ENCODE data around the gene SIRPB2.
A peak's percentile ranks its signal among the peaks of the same experiment; 100 is the strongest.

Gene SIRPB2

GRCh38 chr20:1437235-1437904, 53.9 kb downstream of the SIRPB2 start:
- DNase-seq = peak; percentile 17

DNA sequence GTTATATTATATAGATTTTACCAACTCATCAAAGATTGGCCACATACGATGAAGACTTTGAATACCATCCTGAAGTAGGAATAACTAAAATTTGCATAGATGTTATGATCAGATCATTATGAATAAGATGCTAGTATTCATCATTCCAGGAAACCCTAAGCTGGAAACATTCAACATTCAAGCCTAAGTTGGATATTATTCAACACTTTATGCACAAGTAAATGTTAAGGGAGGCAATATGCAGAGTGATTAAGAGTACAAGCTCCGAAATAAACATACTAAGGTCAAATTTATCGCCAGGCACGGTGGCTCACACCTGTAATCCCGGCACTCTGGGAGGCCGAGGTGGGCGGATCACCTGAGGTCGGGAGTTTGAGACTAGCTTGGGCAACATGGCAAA, 55.0 kb downstream of the SIRPB2 start:
- no peak for DNase-seq

DNA sequence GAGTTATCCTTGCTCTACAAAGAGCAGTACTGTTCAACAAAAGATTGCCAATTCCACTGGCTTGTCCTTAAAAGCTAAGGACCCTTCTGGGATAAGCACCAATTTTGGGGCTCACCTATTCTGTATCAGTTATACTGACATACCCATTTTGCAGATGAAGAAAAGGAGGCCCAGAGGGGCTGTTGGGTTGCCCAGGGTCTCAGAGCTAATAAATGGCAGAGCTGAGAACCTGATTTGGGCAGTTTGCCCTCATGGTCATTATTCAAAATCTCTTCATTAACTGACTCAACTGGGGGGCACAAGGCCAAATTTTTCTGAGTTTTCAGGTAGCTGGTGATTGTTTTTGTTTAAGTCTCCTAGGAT, 55.9 kb downstream of the SIRPB2 start:
- no peak for DNase-seq

DNA sequence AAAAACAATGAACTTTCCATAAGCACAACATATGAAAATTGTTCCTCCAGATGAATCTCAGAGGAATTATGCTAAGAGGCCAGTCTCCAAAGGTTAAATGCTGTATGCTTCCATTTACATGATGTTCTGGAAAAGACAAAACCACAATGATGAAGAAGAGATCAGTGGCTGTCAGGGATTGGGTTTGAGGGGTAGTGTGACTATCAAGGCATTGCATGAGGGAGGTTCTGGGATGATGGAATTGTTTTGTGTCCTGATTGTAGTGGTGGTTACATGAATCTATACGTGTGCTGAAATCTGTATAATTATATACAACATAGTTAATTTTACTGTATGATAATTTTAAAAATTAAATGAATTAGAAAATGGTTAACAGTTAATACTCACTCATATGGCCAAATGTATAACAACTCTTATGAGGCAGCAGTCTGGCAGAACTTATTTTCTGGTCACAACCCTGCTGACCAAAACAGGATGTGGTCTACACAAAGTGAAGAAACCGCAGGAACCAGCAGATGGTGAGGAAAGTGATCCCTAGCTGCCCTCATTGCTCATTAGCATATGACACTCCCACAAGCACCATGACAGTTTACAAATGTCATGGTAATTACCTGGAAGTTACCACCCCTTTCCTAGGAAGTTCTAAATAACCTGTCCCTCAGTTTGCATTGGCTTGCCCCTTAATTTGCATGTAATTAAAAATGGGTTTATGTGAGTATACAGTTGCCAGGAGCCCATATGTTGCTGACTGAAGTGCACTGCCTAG, 56.5 kb downstream of the SIRPB2 start:
- DNase-seq = no peak

- DNase-seq = no peak
Observed at GRCh38 chr20:1431158-1431557, 60.1 kb downstream of the SIRPB2 start.

GRCh38 chr20:1430004-1430451, 61.2 kb downstream of the SIRPB2 start:
- no peak for DNase-seq

DNA sequence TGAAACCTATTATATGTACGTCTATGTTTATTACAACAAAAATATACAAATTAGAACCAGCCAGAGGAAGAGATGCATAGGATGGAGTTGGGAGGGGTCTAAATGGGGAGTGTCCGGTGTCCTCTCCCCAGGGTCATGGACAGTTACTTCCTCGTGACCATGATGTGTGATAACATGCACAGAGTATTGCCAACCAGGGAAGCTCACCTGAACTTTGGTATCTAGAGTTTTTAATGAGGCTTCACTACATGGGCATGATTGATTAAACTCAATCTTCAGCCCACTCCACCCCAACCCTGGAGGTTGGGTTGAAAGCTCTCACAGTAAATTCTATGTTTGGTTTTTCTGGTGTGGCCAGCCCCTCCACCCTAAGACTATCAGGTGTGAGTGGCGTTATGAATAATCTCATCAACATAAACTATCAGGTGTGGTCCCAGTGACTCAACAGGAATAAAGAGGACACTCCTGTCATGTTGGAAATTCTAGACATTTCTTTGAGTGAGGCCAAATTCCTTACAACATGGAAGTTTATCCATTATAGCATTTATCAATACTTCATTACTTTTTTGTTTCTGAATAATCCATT, 62.0 kb downstream of the SIRPB2 start:
- no peak for DNase-seq

- no peak for DNase-seq
Observed at GRCh38 chr20:1427457-1428054, 63.7 kb downstream of the SIRPB2 start.

DNA sequence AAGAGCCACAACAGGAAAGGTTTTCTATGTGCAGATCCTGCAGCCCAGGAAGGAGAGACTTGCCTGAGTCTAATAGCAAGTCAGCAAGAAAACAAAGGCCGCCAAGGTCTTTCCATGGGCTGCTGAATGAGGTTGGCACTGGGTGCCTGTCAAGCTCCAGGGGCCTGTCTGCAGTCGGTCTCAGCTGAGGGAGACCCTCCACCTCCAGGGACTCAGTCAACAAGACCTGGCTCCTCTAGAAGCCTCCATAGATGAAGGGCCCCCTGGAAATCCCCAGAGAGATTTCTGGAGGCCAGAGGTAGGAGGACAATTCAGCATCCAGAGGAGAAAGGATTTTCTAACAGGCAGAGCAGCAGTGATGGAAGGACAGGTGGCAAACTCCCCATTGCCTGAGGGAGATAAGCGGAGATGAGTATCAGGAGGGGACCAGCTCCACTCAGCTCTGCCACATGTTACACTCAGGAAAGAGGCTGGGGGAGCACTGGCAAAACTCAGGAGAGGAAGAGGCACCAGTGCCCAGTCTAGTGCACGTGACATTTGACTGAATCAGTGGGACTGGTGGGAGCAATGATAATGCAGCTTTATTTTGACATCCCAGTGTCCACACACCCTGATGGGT, 64.9 kb downstream of the SIRPB2 start:
- DNase-seq = no peak

All from amniotic stem cell (primary cell).